B cell (primary cell): ENCODE measurements around the gene DBP. TPM values are rescaled to one million over a fixed set of nuclear protein-coding genes. Genes with fewer than 3 reads are reported as not detected.

ENCODE experiments used
- ATAC-seq: fragments of 200-7000 bp; cut with Tn5 transposase; one replicate; pipeline ENCODE4 v1.10.0; 2021; ENCODE audit warnings: low read depth, mild to moderate bottlenecking, moderate number of reproducible peaks, moderate library complexity
- CTCF ChIA-PET: fragments of 350-600 bp; sonication (Branson Sonifier 250); formaldehyde crosslinking; loops from one replicate; lab custom pipeline; 2021; ENCODE audit warnings: antibody characterized with exemption, inconsistent platforms; lab: Charles Lee
- POLR2A ChIA-PET: fragments of 350-600 bp; sonication (Branson Sonifier 250); formaldehyde crosslinking; loops from one replicate; lab custom pipeline; 2021; ENCODE audit warnings: antibody characterized with exemption; lab: Charles Lee
- DNase-seq: peaks from one replicate; pipeline ENCODE4 v3.0.0; 2013
- H2AFZ ChIP-seq: 2 replicates; pipeline ENCODE4 v1.6.1; 2012; ENCODE audit warnings: mild to moderate bottlenecking, low read depth, low read length; ENCODE audit not compliant: insufficient read depth, poor library complexity, severe bottlenecking
- H3K27ac ChIP-seq, 2 donors: 1 replicate in 1 of 2; 2 replicates in 1 of 2; pipeline ENCODE4 v1.5.1; 2012 to 2013; ENCODE audit warnings: low read length in 2 of 2, mild to moderate bottlenecking in 2 of 2, moderate library complexity in 1 of 2
- H3K27me3 ChIP-seq, 4 experiments: fragments of 200-600 bp in 1 of 4; sonication (generic) in 1 of 4; replicated peaks in 1 of 4; 1 replicate in 2 of 4; 2 replicates in 2 of 4; pipeline versions ENCODE4 v1.6.1 to v1.7.0; 2013 to 2016; ENCODE audit warnings: low read length in 3 of 4, mild to moderate bottlenecking in 2 of 4, mixed read lengths in 1 of 4, moderate library complexity in 1 of 4; ENCODE audit not compliant: insufficient read depth in 4 of 4, control insufficient read depth in 3 of 4; ENCODE audit errors: control extremely low read depth in 1 of 4
- H3K36me3 ChIP-seq, 2 experiments: replicated peaks in 1 of 2; 1 replicate in 1 of 2; 2 replicates in 1 of 2; pipeline versions ENCODE4 v1.6.1 to v1.7.1; 2013; ENCODE audit warnings: low read length in 1 of 2; ENCODE audit not compliant: insufficient read depth in 2 of 2, control insufficient read depth in 1 of 2; ENCODE audit errors: control extremely low read depth in 1 of 2, extremely low read depth in 1 of 2
- H3K4me1 ChIP-seq, 2 donors: fragments of 200-600 bp in 1 of 2; sonication (generic) in 1 of 2; 1 replicate in 1 of 2; 2 replicates in 1 of 2; pipeline versions ENCODE4 v1.5.1 to v1.6.1; 2013 to 2017; ENCODE audit warnings: low read length in 2 of 2; ENCODE audit not compliant: control insufficient read depth in 2 of 2, insufficient read depth in 2 of 2
- H3K4me2 ChIP-seq: replicated peaks from 2 replicates; pipeline ENCODE3; 2012; ENCODE audit warnings: mild to moderate bottlenecking, low read depth, low read length; ENCODE audit not compliant: poor library complexity, severe bottlenecking
- H3K4me3 ChIP-seq, 5 experiments: fragments of 200-600 bp in 1 of 5; sonication (generic) in 1 of 5; 1 replicate in 3 of 5; 2 replicates in 2 of 5; pipeline versions ENCODE4 v1.5.1 to v1.7.0; 2011 to 2016; ENCODE audit warnings: low read length in 4 of 5, mild to moderate bottlenecking in 4 of 5, low read depth in 2 of 5, control low read depth in 1 of 5, moderate library complexity in 1 of 5; ENCODE audit not compliant: insufficient read depth in 1 of 5; ENCODE audit errors: control extremely low read depth in 1 of 5, extremely low read depth in 1 of 5
- H3K79me2 ChIP-seq: fragments of 200-600 bp; sonication (generic); one replicate; pipeline ENCODE4 v1.6.0; 2016; ENCODE audit warnings: low read length; ENCODE audit not compliant: control insufficient read depth, insufficient read depth
- H3K9ac ChIP-seq: fragments of 200-600 bp; sonication (generic); 2 replicates; pipeline ENCODE4 v1.6.1; 2017; ENCODE audit warnings: mild to moderate bottlenecking, low read length, moderate library complexity
- H3K9me3 ChIP-seq, 3 donors: one replicate each; pipeline versions ENCODE4 v1.6.1 to v1.7.1; 2013; ENCODE audit warnings: low read length in 2 of 3; ENCODE audit not compliant: control insufficient read depth in 2 of 3, insufficient read depth in 1 of 3; ENCODE audit errors: control extremely low read depth in 1 of 3
- H4K20me1 ChIP-seq: 2 replicates; pipeline ENCODE4 v1.6.0; 2012; ENCODE audit warnings: mild to moderate bottlenecking, low read length; ENCODE audit not compliant: insufficient read depth, control insufficient read depth, poor library complexity, severe bottlenecking
- H3K27ac Mint-ChIP-seq: one replicate; pipeline ENCODE4 v1.8.0; 2021; ENCODE audit warnings: mixed read lengths
- H3K27me3 Mint-ChIP-seq: one replicate; pipeline ENCODE4 v1.8.0; 2021; ENCODE audit warnings: mixed read lengths
- H3K4me1 Mint-ChIP-seq: one replicate; pipeline ENCODE4 v1.8.0; 2021; ENCODE audit warnings: mixed read lengths
- H3K4me3 Mint-ChIP-seq: one replicate; pipeline ENCODE4 v1.8.0; 2021; ENCODE audit warnings: mixed read lengths
- H3K9me3 Mint-ChIP-seq: one replicate; pipeline ENCODE4 v1.8.0; 2022; ENCODE audit warnings: mixed read lengths; ENCODE audit not compliant: insufficient read depth
- EZH2 ChIP-seq: IDR thresholded peaks from 2 replicates; pipeline ENCODE4 v1.6.1; 2012; ENCODE audit warnings: borderline replicate concordance, low read depth, mild to moderate bottlenecking, moderate library complexity, low read length; ENCODE audit not compliant: insufficient read depth, poor library complexity, severe bottlenecking
- WGBS: methylation state at CpG from one replicate; pipeline ENCODE4 v1.1.5; 2013; ENCODE audit warnings: missing lambda C conversion rate; ENCODE audit not compliant: insufficient coverage; 5-methylcytosine and 5-hydroxymethylcytosine counted together
- intact Hi-C: fragments of 100-400 bp; cut with micrococcal nuclease; formaldehyde crosslinking; loops from one replicate; pipeline ENCODE4 v1.10.0; 2022
- polyA plus RNA-seq: library from polyadenylated mRNA; depleted of rRNA; stranded (reverse); fragments of >200 nt; gene quantifications from 2 replicates; pipeline ENCODE4 v1.2.3, GENCODE V29; 2012
- total RNA-seq, 2 donors: library from RNA; stranded (reverse); fragments of 120-200 nt in 1 of 2; gene quantifications; 1 replicate in 1 of 2; 2 replicates in 1 of 2; pipeline versions ENCODE4 v1.2.3 to v1.2.4, GENCODE V29; 2013 to 2022
- TF ChIP-seq, protein P1 (sequence below): fragments of 200-600 bp; IDR thresholded peaks from one replicate; pipeline ENCODE4 v1.8.0; 2022; ENCODE audit warnings: antibody characterized with exemption, mild to moderate bottlenecking

The DBP gene
- total and polyA plus RNA-seq, 2 donors (not counting 1 experiment from before 2014, with no cell fraction given) = 23.5 to 33.0 TPM

DNA sequence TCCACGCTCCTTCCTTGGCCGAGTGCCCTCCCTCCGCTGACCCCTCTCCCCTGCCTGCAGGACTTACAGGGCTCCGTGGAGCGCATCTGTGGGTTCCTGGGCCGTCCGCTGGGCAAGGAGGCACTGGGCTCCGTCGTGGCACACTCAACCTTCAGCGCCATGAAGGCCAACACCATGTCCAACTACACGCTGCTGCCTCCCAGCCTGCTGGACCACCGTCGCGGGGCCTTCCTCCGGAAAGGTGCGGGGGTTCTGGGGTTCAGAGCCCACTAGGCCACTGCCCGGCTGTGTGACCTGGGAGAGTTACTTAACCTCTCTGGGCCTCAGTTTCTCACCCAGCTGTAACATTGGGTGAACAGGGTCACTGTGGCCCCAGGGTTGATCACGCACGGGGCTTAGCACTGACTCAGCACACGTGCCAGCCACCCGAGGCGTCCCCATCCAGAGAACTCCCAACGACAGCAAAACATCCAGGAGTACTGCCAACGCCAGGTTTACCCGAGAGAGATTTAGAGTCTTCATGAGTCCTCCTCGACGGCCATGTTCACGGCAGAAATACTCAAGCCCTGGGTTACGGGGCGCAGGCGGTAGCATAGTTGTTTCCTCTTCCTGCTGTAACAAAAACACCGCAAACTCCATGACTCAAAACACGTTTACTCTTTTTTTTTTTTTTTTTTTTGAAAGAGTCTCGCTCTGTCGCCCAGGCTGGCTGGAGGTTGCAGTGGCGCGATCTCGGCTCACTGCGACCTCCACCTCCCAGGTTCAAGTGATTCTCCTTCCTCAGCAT, 40.3 kb downstream of the DBP start:
- no peak overlapping the region for H3K9ac ChIP-seq
- Mint-ChIP-seq H3K27me3 (peaks cover 4% of the 10 kb centered on the region), H3K27ac (no peak overlapping the region), H3K4me1 (peaks cover 2% of the 10 kb centered on the region), H3K4me3 (no peak overlapping the region), H3K9me3 (no peaks in the 10 kb centered on the region)
- ChIA-PET CTCF (interaction anchor here (0.6 kb wide), 1 partner anchor 612 kb away, joined by 3 read pairs; no protein-coding TSS in a partner anchor), POLR2A (no interaction called here)
- no peaks in the 10 kb centered on the region for H4K20me1 ChIP-seq
- peaks cover 0 to 3% (median 0%) of the 10 kb centered on the region in 4 experiments for H3K27me3 ChIP-seq
- H3K4me1 ChIP-seq = no peaks in the 10 kb centered on the region
- peak; percentile 53 for DNase-seq
- H3K4me2 ChIP-seq = peak overlapping the region; percentile 42
- intact Hi-C loops = no loop called here
- TF ChIP-seq, protein P1, sequence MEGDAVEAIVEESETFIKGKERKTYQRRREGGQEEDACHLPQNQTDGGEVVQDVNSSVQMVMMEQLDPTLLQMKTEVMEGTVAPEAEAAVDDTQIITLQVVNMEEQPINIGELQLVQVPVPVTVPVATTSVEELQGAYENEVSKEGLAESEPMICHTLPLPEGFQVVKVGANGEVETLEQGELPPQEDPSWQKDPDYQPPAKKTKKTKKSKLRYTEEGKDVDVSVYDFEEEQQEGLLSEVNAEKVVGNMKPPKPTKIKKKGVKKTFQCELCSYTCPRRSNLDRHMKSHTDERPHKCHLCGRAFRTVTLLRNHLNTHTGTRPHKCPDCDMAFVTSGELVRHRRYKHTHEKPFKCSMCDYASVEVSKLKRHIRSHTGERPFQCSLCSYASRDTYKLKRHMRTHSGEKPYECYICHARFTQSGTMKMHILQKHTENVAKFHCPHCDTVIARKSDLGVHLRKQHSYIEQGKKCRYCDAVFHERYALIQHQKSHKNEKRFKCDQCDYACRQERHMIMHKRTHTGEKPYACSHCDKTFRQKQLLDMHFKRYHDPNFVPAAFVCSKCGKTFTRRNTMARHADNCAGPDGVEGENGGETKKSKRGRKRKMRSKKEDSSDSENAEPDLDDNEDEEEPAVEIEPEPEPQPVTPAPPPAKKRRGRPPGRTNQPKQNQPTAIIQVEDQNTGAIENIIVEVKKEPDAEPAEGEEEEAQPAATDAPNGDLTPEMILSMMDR = no peak
- TF ChIP-seq EZH2 = no peak
- H2AFZ ChIP-seq = peak overlapping the region; percentile 56
- H3K36me3 ChIP-seq = no peaks in the 10 kb centered on the region
- H3K9me3 ChIP-seq = no peaks in the 10 kb centered on the region
- 84% methylated on average over 31 of the region's 39 CpGs for WGBS
- peak; percentile 41 for ATAC-seq
- no peak overlapping the region for H3K27ac ChIP-seq
- H3K4me3 ChIP-seq = no peak overlapping the region
- H3K79me2 ChIP-seq = no peaks in the 10 kb centered on the region

DNA sequence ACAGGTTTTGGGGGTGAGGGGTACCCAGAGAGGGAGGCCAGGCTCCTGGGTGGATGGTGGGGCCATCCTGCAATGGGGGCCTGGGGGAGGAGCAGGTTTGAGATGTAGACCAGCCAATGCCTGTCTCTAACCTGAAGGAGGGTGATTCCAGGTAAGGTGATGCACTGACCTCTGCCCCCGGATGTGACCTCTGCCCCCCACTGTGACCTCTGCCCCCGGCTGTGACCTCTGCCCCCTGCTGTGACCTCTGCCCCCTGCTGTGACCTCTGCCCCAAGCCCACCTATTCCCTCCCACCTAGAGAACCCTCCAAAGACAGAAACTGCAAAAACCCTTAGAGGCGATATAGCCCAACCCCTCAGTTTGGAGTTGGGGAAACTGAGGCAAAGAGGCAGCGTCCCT, 40.9 kb downstream of the DBP start:
- no peak for TF ChIP-seq EZH2
- TF ChIP-seq, protein P1 = no peak
- no peak overlapping the region for H3K27ac Mint-ChIP-seq
- intact Hi-C loops = no loop called here
- no peak overlapping the region for H3K27ac ChIP-seq
- H2AFZ ChIP-seq = no peak overlapping the region
- CTCF ChIA-PET = interaction anchor here (2.4 kb wide), 1 partner anchor 12 kb away, joined by 13 read pairs; the partner anchor contains the start of gene SPACA4
- ATAC-seq (no peak), DNase-seq (no peak)
- H3K4me1 Mint-ChIP-seq = peaks cover 2% of the 10 kb centered on the region
- peaks cover 0 to 3% (median 0%) of the 10 kb centered on the region in 4 experiments for H3K27me3 ChIP-seq
- POLR2A ChIA-PET = interaction anchor here (0.7 kb wide), 2 partner anchors 20 to 142 kb away, joined by 4 read pairs; no protein-coding TSS in a partner anchor
- no peaks in the 10 kb centered on the region for H3K9me3 Mint-ChIP-seq
- H3K9ac ChIP-seq = no peak overlapping the region
- no peaks in the 10 kb centered on the region for H3K79me2 ChIP-seq
- peaks cover 4% of the 10 kb centered on the region for H3K27me3 Mint-ChIP-seq
- H3K4me1 ChIP-seq = no peaks in the 10 kb centered on the region
- H3K4me3 ChIP-seq = no peak overlapping the region
- no peak overlapping the region for H3K4me2 ChIP-seq
- H3K36me3 ChIP-seq = no peaks in the 10 kb centered on the region
- H4K20me1 ChIP-seq = no peaks in the 10 kb centered on the region
- 88% methylated on average over 2 of the region's 4 CpGs for WGBS
- no peaks in the 10 kb centered on the region for H3K9me3 ChIP-seq
- H3K4me3 Mint-ChIP-seq = no peak overlapping the region
